ENCODE measurements around the gene AIMP1. TPM values are rescaled to one million over a fixed set of nuclear protein-coding genes. Genes with fewer than 3 reads are reported as not detected.
A peak's percentile ranks its signal among the peaks of the same experiment; 100 is the strongest.

Gene AIMP1
- polyA plus RNA-seq (2013, experiment 1 of 2) = 90.8 TPM
- polyA plus RNA-seq (2013, experiment 2 of 2) = 93.7 TPM

- H3K9ac ChIP-seq (ENCODE audit: low read length) = peak within 1 kb of the TSS; percentile 99
These were observed at the start of gene AIMP1, which contains the start of gene TBCK for GRCh38 chr4:106315968-106316772. AIMP1 (plus strand) TSS chr4:106316550; CDS start chr4:106325010, 8,460 bp downstream. TBCK (minus strand) TSS chr4:106316209; CDS start chr4:106308960, 7,249 bp downstream.

DNA sequence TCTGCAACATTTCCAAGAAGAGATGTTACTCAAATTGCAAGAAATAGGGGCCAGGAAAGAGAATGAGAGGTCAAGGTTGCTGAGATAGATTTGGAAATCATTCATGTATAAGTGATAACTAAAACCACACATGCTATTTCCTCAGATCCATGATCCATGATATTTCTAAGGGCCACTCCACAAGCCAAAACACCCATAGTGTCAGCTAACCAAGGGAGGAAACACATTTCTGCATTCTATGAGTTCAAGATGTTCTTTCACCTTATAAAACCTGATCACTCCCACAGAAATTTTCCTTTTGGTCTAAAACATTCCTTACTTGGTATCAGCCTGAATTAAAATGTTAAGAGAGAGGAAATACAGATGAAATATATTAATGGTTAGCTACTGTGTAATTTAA lies 47.6 kb upstream of the AIMP1 start:
- no peak overlapping the region for H3K4me3 ChIP-seq (ENCODE audit: insufficient read depth in 1 of 2, low read depth in 1 of 2, low read length in 2 of 2)
- H2BK12ac ChIP-seq (ENCODE audit: low read length in 2 of 2) = no peak overlapping the region
- H3K4ac ChIP-seq (ENCODE audit: low read depth in 1 of 2, low read length in 2 of 2) = no peak overlapping the region
- no peak overlapping the region for H2AK5ac ChIP-seq (ENCODE audit: low read length, severe bottlenecking)
- no peaks in the 10 kb centered on the region for H3K4me1 ChIP-seq (ENCODE audit: control insufficient read depth, insufficient read depth, low read depth, low read length)
- H3K27me3 ChIP-seq (ENCODE audit: control insufficient read depth in 1 of 2, insufficient read depth in 1 of 2, low read length in 2 of 2) = no peaks in the 10 kb centered on the region
- no peak overlapping the region for H4K8ac ChIP-seq (ENCODE audit: low read length)
- no peak overlapping the region for H3K14ac ChIP-seq (ENCODE audit: low read length in 2 of 2)
- no peak overlapping the region for H2BK5ac ChIP-seq (ENCODE audit: low read depth, low read length, poor library complexity, severe bottlenecking)
- no peak for DNase-seq
- H2AFZ ChIP-seq (ENCODE audit: low read depth, low read length) = no peak overlapping the region
- H3K9ac ChIP-seq (ENCODE audit: low read length) = no peak overlapping the region
- H4K91ac ChIP-seq (ENCODE audit: low read length) = no peak overlapping the region
- no peaks in the 10 kb centered on the region for H3K36me3 ChIP-seq (ENCODE audit: control insufficient read depth in 1 of 2, insufficient read depth in 2 of 2, low read depth in 1 of 2, low read length in 2 of 2)
- no peak overlapping the region for H3K23ac ChIP-seq (ENCODE audit: low read length in 2 of 2)
- no peak overlapping the region for H2BK15ac ChIP-seq (ENCODE audit: low read depth, poor library complexity, severe bottlenecking)
- H2BK120ac ChIP-seq (ENCODE audit: low read depth, low read length) = no peak overlapping the region
- H3K9me3 ChIP-seq (ENCODE audit: control insufficient read depth, low read length) = no peaks in the 10 kb centered on the region
- H3K79me1 ChIP-seq (replicated peaks; ENCODE audit: low read length, poor library complexity, severe bottlenecking) = peaks cover 4% of the 10 kb centered on the region
- H3K4me2 ChIP-seq (ENCODE audit: low read length, poor library complexity, severe bottlenecking) = no peak overlapping the region
- H3K18ac ChIP-seq (ENCODE audit: low read depth in 1 of 2, low read length in 2 of 2) = no peak overlapping the region
- no peak overlapping the region for H3K27ac ChIP-seq (ENCODE audit: low read length, poor library complexity, severe bottlenecking)

More at GRCh38 chr4:106315968-106316772, at the start of gene AIMP1, which contains the start of gene TBCK:
- Histone ChIP-seq H3K14ac (ENCODE audit: low read length in 2 of 2) (peak within 1 kb of the TSS in 1 of 2 experiments; percentile 71), H4K8ac (ENCODE audit: low read length) (peak within 1 kb of the TSS; percentile 98), H4K91ac (ENCODE audit: low read length) (peak within 1 kb of the TSS; percentile 97), H3K4me3 (ENCODE audit: insufficient read depth in 1 of 2, low read depth in 1 of 2, low read length in 2 of 2) (peak within 1 kb of the TSS; percentile 89 to 99), H2BK120ac (ENCODE audit: low read depth, low read length) (peak within 1 kb of the TSS; percentile 75), H2BK5ac (ENCODE audit: low read depth, low read length, poor library complexity, severe bottlenecking) (peak within 1 kb of the TSS; percentile 87), H3K27ac (ENCODE audit: low read length, poor library complexity, severe bottlenecking) (peak within 1 kb of the TSS; percentile 87), H3K18ac (ENCODE audit: low read depth in 1 of 2, low read length in 2 of 2) (peak within 1 kb of the TSS; percentile 82 to 95), H3K4ac (ENCODE audit: low read depth in 1 of 2, low read length in 2 of 2) (peak within 1 kb of the TSS; percentile 76 to 86), H3K79me1 (replicated peaks; ENCODE audit: low read length, poor library complexity, severe bottlenecking) (peaks cover 2% of the 10 kb centered on the region), H2BK12ac (ENCODE audit: low read length in 2 of 2) (no peak within 1 kb of the TSS), H3K36me3 (ENCODE audit: control insufficient read depth in 1 of 2, insufficient read depth in 2 of 2, low read depth in 1 of 2, low read length in 2 of 2) (peaks cover 2 to 6% of the 10 kb centered on the region in 2 experiments), H3K4me1 (ENCODE audit: control insufficient read depth, insufficient read depth, low read depth, low read length) (peaks cover 1% of the 10 kb centered on the region), H2AK5ac (ENCODE audit: low read length, severe bottlenecking) (peak within 1 kb of the TSS; percentile 78), H2BK15ac (ENCODE audit: low read depth, poor library complexity, severe bottlenecking) (peak within 1 kb of the TSS; percentile 6), H3K4me2 (ENCODE audit: low read length, poor library complexity, severe bottlenecking) (peak within 1 kb of the TSS; percentile 91), H3K9me3 (ENCODE audit: control insufficient read depth, low read length) (no peaks in the 10 kb centered on the region), H3K27me3 (ENCODE audit: control insufficient read depth in 1 of 2, insufficient read depth in 1 of 2, low read length in 2 of 2) (no peaks in the 10 kb centered on the region), H2AFZ (ENCODE audit: low read depth, low read length) (peak within 1 kb of the TSS; percentile 68), H3K23ac (ENCODE audit: low read length in 2 of 2) (no peak within 1 kb of the TSS)
- DNase-seq = peak; percentile 96
- under 1% methylated on average over 44 of the region's 44 CpGs for WGBS

DNA sequence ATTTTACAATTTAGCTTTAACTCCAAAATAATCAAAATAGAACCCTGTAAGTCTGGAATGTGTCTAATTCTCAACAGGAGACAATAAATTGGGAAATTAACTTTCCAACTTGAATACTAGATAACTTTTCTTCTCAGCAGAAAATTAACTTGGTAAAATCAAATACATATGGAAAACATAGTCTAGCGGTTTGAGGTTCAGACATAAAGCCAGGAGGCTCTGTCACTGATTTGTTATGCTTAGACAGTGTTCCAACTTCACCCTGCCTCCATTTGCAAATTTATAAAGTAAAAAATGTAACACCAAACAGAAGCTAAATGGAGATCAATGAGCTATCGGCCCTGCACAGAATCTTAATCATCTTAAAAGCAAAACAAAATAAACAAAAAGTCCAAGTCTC lies 46.6 kb upstream of the AIMP1 start:
- Histone ChIP-seq H3K23ac (ENCODE audit: low read length in 2 of 2) (no peak overlapping the region), H3K36me3 (ENCODE audit: control insufficient read depth in 1 of 2, insufficient read depth in 2 of 2, low read depth in 1 of 2, low read length in 2 of 2) (peaks cover 0 to 5% of the 10 kb centered on the region in 2 experiments), H3K4me2 (ENCODE audit: low read length, poor library complexity, severe bottlenecking) (no peak overlapping the region), H3K9ac (ENCODE audit: low read length) (peak overlapping the region; percentile 4), H3K79me1 (replicated peaks; ENCODE audit: low read length, poor library complexity, severe bottlenecking) (peaks cover 8% of the 10 kb centered on the region), H3K4me3 (ENCODE audit: insufficient read depth in 1 of 2, low read depth in 1 of 2, low read length in 2 of 2) (no peak overlapping the region), H2BK12ac (ENCODE audit: low read length in 2 of 2) (no peak overlapping the region), H3K18ac (ENCODE audit: low read depth in 1 of 2, low read length in 2 of 2) (no peak overlapping the region), H2BK120ac (ENCODE audit: low read depth, low read length) (no peak overlapping the region), H3K4ac (ENCODE audit: low read depth in 1 of 2, low read length in 2 of 2) (no peak overlapping the region), H2AK5ac (ENCODE audit: low read length, severe bottlenecking) (no peak overlapping the region), H3K4me1 (ENCODE audit: control insufficient read depth, insufficient read depth, low read depth, low read length) (no peaks in the 10 kb centered on the region), H3K14ac (ENCODE audit: low read length in 2 of 2) (no peak overlapping the region), H2BK15ac (ENCODE audit: low read depth, poor library complexity, severe bottlenecking) (no peak overlapping the region), H4K8ac (ENCODE audit: low read length) (no peak overlapping the region), H3K9me3 (ENCODE audit: control insufficient read depth, low read length) (no peaks in the 10 kb centered on the region), H3K27ac (ENCODE audit: low read length, poor library complexity, severe bottlenecking) (no peak overlapping the region), H2BK5ac (ENCODE audit: low read depth, low read length, poor library complexity, severe bottlenecking) (no peak overlapping the region), H3K27me3 (ENCODE audit: control insufficient read depth in 1 of 2, insufficient read depth in 1 of 2, low read length in 2 of 2) (no peaks in the 10 kb centered on the region), H4K91ac (ENCODE audit: low read length) (no peak overlapping the region), H2AFZ (ENCODE audit: low read depth, low read length) (no peak overlapping the region)
- no peak for DNase-seq
- 100% methylated on average over 1 of the region's 2 CpGs for WGBS

DNA sequence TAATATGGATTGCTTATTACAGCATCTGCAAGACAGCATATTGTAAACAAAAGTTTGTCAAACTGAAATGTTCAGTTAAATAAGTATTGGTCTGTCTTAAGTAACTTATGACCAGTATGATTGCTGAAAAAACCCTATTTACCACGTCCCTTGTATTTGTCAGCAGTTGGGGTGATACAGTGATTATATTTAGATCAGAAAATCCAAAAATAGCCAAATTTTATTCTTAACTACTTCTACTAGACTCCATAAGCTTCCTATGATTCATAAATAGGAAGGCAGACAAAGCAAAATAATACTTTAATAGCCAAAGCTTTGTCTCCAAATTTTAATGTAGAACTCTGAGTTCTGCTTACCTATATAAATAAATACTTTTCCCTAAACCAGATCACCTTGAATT lies 45.6 kb upstream of the AIMP1 start:
- no peak overlapping the region for H3K23ac ChIP-seq (ENCODE audit: low read length in 2 of 2)
- H2BK15ac ChIP-seq (ENCODE audit: low read depth, poor library complexity, severe bottlenecking) = no peak overlapping the region
- peaks cover 0 to 7% of the 10 kb centered on the region in 2 experiments for H3K36me3 ChIP-seq (ENCODE audit: control insufficient read depth in 1 of 2, insufficient read depth in 2 of 2, low read depth in 1 of 2, low read length in 2 of 2)
- no peak overlapping the region for H2BK120ac ChIP-seq (ENCODE audit: low read depth, low read length)
- H2BK12ac ChIP-seq (ENCODE audit: low read length in 2 of 2) = no peak overlapping the region
- no peak overlapping the region for H3K14ac ChIP-seq (ENCODE audit: low read length in 2 of 2)
- H3K4ac ChIP-seq (ENCODE audit: low read depth in 1 of 2, low read length in 2 of 2) = no peak overlapping the region
- H3K9ac ChIP-seq (ENCODE audit: low read length) = no peak overlapping the region
- no peak overlapping the region for H4K8ac ChIP-seq (ENCODE audit: low read length)
- whole genome bisulfite sequencing = no CpG with 5 or more reads among the region's 1 CpG
- H3K27me3 ChIP-seq (ENCODE audit: control insufficient read depth in 1 of 2, insufficient read depth in 1 of 2, low read length in 2 of 2) = no peaks in the 10 kb centered on the region
- no peak overlapping the region for H2AK5ac ChIP-seq (ENCODE audit: low read length, severe bottlenecking)
- H3K4me1 ChIP-seq (ENCODE audit: control insufficient read depth, insufficient read depth, low read depth, low read length) = no peaks in the 10 kb centered on the region
- DNase-seq = no peak
- no peak overlapping the region for H3K18ac ChIP-seq (ENCODE audit: low read depth in 1 of 2, low read length in 2 of 2)
- no peak overlapping the region for H2BK5ac ChIP-seq (ENCODE audit: low read depth, low read length, poor library complexity, severe bottlenecking)
- no peak overlapping the region for H3K27ac ChIP-seq (ENCODE audit: low read length, poor library complexity, severe bottlenecking)
- no peak overlapping the region for H3K4me2 ChIP-seq (ENCODE audit: low read length, poor library complexity, severe bottlenecking)
- no peak overlapping the region for H2AFZ ChIP-seq (ENCODE audit: low read depth, low read length)
- peaks cover 10% of the 10 kb centered on the region for H3K79me1 ChIP-seq (replicated peaks; ENCODE audit: low read length, poor library complexity, severe bottlenecking)
- H3K4me3 ChIP-seq (ENCODE audit: insufficient read depth in 1 of 2, low read depth in 1 of 2, low read length in 2 of 2) = no peak overlapping the region
- H4K91ac ChIP-seq (ENCODE audit: low read length) = no peak overlapping the region
- H3K9me3 ChIP-seq (ENCODE audit: control insufficient read depth, low read length) = no peaks in the 10 kb centered on the region
